Activated CD8-positive, alpha-beta memory T cell treated with anti-CD3 and anti-CD28 coated beads, Interleukin-2, amount 50 U/mL, for 48 hours (primary cell): ENCODE results near the gene CHRNA4.

Experiments
- DNase-seq: peaks from one replicate; pipeline ENCODE4 v3.0.0-alpha.2; 2020

Gene CHRNA4

DNA sequence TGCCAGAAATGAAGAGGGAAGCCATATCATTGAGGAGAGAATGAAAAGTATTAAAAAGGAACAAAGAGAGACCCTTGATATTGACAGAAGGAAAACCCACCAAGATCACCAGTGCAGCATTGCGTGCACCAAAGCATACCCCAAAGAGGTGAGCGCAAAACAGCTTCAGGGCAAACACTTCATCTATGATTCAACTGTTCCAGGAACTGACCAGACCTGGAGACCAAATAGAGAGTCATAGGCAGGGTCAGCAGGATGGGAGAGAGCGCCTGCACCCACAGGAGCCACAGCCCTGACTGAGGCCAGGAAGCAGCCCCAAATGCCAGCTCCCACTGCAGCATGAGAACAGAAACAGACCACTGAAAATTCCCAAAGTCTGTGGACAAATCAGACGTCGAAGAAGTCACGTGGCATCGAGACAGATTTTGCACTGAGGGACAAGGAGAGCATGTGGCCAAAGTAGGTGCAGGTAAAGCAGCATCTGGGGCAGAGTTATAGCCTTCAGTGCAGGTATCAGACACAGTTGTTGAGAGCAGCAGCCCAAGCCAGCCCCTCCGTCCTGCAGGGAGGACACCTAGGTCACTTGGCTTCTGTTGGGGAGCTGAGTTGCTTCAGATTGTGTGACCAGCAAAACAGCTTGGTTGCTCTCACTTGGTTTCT lies 29.3 kb downstream of the CHRNA4 start:
- no peak for DNase-seq

- DNase-seq = no peak
These were observed 30.2 kb downstream of the CHRNA4 start for GRCh38 chr20:63330940-63331339.

GRCh38 chr20:63330084-63330760 lies 30.9 kb downstream of the CHRNA4 start:
- no peak for DNase-seq

DNA sequence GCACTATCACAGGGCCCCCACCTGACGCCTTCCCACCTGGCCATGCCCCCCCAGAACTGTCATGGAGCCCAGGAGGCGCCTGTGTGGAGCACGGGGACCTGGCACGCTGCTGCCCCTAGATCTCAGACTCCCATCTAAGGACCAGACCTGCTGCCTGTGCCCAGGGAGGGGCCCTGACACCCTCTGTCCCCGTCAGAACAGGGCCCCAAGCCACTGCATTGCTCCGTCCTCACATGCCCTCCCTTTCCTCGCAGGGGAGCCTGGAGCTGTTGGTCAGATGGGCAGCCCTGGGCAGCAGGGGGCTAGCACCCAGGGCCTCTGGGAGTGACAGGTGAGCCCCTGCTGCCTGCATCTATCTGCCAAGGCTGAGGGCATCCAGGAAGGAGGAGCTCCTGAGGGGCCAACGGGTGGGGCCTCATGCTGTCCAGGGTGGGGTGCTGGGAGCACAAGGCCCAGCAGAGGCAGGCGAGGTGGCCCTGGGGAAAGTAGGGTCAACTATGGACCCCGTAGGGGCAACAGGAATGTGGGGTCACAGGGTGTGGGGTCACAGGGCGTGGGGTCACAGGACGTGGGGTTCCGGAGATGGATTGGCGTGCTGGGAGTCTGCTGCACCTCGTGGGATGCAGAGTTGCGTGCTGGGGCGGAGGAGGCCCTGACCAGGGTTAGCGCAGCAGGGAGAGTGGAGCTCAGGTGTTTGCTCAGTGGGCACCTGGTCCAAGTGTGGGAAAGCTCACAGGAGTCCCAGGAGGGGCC lies 31.6 kb downstream of the CHRNA4 start:
- no peak for DNase-seq

DNA sequence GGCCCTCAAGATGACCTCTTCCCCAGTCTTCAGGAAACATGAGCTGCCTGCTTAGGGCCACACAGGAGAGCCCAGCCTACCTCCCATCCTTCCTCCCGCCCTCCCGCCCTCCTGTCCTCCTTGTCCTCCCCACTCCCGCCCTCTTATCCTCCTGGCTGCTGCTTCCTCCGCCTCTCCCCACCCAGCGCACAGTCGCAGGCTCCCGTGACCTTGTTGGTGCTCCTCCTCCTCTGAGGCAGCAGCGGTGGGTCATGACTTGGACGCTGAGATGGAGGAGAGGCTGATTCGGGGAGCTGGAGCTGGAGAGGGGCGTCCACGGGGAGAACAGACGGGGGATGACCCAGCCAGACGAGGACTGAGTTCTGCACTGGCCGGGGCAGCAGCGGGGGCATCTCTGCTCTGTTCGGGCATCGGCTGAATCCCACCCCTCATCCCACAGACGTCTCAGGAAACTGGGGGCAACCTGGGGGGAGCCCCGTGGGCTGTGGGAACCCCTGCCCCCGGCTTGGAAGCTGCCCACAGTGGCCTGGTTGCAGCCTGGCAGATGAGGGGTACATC lies 32.4 kb downstream of the CHRNA4 start:
- no peak for DNase-seq

- DNase-seq = no peak
These were observed 33.0 kb downstream of the CHRNA4 start for GRCh38 chr20:63328026-63328700.

GRCh38 chr20:63327231-63327745 lies 33.9 kb downstream of the CHRNA4 start:
- no peak for DNase-seq

DNA sequence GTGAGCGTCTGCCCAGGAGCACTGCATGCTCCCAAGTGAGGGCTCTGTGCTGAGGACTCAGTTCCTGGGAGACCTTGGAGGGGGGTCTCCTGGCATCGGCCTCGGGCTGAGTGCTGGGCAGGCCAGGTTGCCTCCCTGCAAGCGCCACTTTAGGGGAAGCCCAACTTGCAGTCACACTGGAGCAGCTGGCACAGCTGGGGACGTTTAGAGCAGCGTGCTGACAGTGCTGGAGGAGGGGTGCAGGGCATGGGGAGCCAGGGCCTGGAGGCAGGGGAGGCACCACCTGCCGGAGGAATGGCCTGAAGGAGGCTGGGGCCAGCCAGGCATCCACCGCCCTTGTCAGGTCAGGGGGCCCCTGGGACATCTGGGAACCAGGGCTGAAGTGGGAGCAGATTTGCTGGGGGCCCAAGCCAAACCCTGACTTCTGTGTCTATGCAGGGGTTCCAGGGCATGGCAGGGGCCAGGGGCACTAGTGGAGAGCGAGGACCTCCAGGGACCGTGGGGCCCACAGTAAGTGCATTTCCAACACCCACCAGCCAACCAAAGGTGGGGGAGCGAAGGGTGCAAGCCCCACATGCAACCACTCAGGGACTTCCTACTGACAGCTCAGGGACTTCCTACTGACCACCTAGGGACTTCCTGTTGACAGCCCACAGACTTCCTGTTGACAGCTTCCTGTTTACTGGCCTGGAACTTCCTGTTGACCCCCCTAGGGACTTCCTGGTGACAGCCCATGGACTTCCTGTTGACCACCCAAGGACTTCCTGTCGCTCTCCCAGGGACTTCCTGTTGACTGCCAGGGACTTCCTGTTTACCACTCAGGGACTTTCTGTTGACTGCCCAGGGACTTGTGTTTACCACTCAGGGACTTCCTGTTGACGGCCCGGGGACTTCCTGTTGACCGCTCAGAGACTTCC lies 34.6 kb downstream of the CHRNA4 start:
- no peak for DNase-seq

DNA sequence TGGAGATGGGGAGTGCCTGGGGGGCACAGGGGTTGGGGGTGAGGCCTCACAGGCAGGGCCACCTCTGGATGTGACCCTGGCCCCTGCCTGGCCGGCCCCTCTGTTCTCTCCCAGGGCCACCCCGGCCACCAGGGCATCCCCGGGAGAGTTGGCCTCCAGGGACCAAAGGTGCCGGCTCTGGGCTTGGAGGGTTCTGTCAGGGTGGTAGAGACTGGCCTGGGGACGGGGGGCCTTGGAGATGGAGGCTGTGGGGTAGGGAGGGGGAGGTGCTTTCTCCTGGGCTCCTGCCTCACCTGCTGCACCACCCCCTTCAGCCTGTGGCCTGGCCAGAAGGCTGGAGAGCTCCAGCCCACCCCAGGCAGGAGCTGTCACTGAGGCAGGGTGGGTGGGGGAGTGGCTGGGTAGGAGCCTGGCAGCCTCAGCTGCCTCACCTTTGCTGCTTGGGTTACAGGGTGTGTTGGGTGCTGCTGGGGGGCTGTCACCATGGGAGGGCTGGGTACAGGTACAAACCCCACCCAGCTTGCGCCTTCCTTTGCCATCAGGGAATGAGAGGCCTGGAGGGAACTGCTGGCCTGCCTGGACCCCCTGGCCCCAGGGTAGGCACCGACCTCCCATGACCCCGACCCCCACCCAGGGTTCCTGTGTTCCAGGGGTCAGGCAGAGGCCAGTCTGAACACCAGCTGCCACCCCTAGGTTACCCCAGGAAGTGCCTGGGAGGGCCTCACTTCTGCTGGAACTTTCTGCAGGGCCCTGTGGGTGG lies 35.4 kb downstream of the CHRNA4 start:
- no peak for DNase-seq

DNA sequence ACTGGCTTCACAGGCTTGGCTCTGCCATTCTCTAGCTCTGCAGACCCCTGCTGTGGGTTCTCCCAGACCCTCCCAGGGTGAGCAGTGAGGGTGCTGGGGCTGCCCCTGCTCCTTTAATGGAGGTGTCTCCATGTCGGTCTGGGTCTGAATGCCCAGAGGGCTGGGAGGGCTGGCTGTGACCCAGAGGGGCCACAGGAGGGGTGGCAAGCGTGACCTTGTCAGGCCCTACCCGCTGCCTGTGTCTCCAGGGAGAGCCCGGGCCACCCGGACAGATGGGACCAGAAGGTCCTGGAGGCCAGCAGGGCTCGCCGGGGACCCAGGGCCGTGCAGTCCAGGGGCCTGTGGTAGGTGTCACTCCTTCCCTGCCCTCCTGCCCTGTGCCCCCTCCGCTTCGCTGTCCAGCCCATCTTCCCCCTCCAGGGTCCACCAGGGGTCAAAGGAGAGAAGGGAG lies 36.1 kb downstream of the CHRNA4 start:
- DNase-seq = no peak

GRCh38 chr20:63323357-63323981 lies 37.7 kb downstream of the CHRNA4 start:
- no peak for DNase-seq

DNA sequence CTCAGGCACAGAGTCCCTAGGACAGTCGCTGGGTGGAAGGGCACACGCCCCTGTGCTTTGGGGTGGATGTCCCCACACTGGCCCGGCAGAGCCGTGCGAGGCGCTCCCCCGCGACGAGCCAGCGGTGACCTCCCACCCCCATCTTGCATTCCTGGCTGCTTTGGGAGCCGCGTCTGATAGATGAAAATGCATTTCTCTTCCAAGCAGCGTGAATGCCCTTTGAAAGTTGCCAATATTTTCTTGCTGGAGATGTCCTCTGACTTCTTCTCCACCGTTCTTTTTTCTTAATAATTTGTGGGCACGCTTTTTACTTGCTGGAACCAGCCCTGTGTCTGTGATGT lies 38.2 kb downstream of the CHRNA4 start:
- no peak for DNase-seq

DNA sequence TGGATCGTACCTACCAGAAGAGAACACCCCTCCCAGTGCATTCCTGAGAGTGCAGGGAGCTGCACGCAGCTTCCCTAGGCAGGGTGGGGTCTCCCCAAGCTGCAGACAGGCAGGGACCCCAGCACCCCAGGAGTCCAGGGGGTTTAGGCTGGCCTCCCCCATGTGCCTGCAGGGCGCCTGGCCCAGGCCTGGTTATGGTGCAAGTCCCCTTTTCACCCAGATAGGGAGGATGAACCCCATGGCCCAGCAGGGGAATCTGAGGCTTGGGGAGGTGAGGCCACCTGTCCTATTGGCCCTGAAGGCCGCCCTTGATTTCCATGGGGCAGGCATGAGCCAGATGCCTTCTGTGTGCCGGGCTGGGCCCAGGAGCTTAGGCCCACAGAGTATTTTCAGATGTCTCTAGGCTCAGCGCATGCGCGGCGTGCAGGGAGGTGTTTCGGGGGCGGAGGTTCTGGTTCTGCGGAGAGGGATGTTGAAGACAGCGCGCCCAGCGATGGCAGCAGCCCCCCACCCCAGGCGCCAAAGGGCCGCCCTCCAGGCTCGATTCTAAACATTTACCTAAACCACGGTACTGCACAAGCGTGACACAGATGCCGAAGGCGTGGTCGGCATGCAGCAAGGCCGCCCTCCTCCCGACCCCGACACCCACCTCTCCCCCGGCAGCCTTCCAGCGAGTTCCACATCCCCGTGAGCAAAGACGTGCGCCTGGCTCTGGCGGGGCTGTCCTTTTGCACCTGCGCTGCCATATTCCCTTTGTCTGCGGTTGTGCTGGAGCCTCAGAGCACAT lies 38.8 kb downstream of the CHRNA4 start:
- no peak for DNase-seq

DNA sequence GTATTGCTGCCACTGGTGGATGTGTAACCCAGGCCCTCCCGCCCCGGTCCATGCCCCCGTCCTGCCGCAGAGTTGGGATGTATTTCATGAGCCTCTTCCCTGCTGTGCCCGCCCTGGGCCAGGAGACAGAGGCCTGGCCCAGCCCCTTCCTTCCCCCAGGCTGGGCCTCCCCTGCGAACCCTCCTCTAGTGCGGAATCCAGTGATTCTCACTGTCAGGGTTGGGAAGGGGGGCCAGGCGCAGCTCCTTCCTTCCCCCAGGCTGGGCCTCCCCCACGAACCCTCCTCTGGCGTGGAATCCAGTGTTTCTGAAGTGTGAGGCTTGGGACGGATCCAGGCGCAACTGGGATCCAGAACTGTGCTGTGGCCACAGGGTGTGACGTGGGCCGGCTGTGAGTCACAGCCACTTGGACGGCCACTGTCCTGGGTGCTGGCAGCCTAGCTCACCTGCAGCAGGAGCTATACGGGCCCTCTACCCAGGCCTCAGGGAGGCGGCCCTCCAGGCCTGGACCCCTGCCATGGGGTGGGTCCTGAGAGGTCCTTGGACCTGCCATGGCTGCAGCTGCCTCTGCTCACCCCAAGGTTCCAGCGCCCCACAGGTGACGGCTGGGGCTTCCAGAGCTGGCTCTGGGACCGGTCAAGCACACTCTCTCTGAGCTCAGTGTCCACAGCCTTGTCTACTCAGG lies 39.9 kb downstream of the CHRNA4 start:
- DNase-seq = no peak

DNA sequence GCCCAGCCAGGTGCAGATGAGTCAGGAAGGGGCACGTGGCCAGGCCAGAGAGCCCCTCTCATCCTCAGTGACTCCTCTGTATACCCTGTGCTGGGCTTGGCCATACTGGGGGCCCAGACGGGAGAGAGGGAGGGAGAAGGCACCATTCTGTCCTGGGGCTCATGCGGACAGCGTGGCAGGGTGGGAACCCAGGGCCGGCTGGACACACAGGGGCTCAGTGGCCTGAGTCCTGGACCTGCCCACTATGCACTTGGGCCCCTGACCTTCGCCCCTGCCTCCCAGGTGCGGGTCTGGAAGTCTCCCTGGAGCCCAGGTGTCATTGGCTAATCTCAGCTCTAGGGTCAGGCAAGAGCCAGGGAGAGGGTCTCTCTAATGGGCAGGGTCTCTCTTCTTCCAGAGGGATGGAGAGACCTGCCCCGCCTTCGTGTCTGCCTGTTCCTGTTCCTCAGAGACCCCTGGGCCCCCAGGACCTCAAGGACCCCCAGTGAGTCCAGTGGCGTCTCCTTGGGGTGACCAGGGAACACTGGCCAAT lies 40.5 kb downstream of the CHRNA4 start:
- no peak for DNase-seq

DNA sequence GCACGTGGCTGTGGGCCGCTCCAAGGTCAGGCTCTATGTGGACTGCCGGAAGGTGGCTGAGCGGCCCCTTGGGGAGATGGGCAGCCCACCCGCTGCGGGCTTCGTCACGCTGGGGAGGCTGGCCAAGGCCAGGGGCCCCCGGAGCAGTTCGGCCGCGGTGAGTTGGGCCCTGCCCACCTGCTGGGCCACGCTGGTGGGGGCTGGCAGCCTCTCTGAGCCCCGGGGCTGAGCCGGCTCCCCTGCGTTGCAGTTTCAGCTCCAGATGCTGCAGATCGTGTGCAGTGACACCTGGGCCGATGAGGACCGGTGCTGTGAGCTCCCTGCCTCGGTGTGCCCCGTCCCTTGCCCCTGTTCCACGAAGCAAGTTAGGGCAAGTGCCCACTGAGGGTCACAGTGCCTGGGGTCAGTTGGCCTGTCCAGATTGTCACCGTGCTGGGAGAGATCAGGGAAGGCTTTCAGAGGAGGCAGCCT lies 41.1 kb downstream of the CHRNA4 start:
- no peak for DNase-seq

- DNase-seq = no peak
These were observed 41.7 kb downstream of the CHRNA4 start for GRCh38 chr20:63319164-63320040.
